HG03565 (cell line): ENCODE data around the gene ATP2B3.

Source experiments
- ATAC-seq: cut with Tn5 transposase; IDR thresholded peaks from one replicate; pipeline ENCODE4 v1.9.1; 2021; ENCODE audit warnings: mild to moderate bottlenecking, moderate library complexity; ENCODE audit not compliant: unreplicated experiment

The ATP2B3 gene

GRCh38 chrX:153631907-153632594, 114.6 kb downstream of the ATP2B3 start:
- no peak for ATAC-seq
